Panc1 (cell line): ENCODE data around the gene PROK2. TPM values are rescaled to one million over a fixed set of nuclear protein-coding genes. Genes with fewer than 3 reads are reported as not detected.

Source experiments
- ATAC-seq: fragments of 200-7000 bp; cut with Tn5 transposase; 2 replicates; pipeline ENCODE4 v1.9.1; 2020; ENCODE audit warnings: mild to moderate bottlenecking, moderate library complexity
- BruUV-seq: library from RNA; stranded (reverse); fragments of 400-500 nt; replicated peaks from 2 replicates; lab custom pipeline; 2021; lab: Mats Ljungman, UMichigan
- CTCF ChIA-PET: fragments of 300-600 bp; sonication (Branson Sonifier 250); formaldehyde crosslinking; loops from one replicate; lab custom pipeline; 2022; ENCODE audit warnings: antibody characterized with exemption; lab: Charles Lee
- POLR2A ChIA-PET: fragments of 300-600 bp; sonication (Branson Sonifier 250); formaldehyde crosslinking; loops from one replicate; lab custom pipeline; 2022; ENCODE audit warnings: antibody characterized with exemption; lab: Charles Lee
- DNase-seq: peaks from one replicate; pipeline ENCODE4 v3.0.0-alpha.2; 2010; ENCODE audit warnings: low read depth, low spot score
- H3K27ac ChIP-seq: 2 replicates; pipeline ENCODE4 v1.5.1; 2011; ENCODE audit warnings: mild to moderate bottlenecking, low read length, inconsistent platforms
- H3K27me3 ChIP-seq: fragments of 200-500 bp; sonication (Bioruptor generic); 2 replicates; pipeline ENCODE4 v1.6.0; 2014; ENCODE audit warnings: low read length, inconsistent platforms; ENCODE audit not compliant: control insufficient read depth, insufficient read depth
- H3K36me3 ChIP-seq: fragments of 200-500 bp; sonication (Bioruptor generic); 2 replicates; pipeline ENCODE4 v1.5.1; 2014; ENCODE audit warnings: inconsistent platforms, mild to moderate bottlenecking, low read length, moderate library complexity; ENCODE audit not compliant: control insufficient read depth, insufficient read depth
- H3K4me1 ChIP-seq: 2 replicates; pipeline ENCODE4 v1.5.1; 2011; ENCODE audit warnings: inconsistent platforms, mild to moderate bottlenecking, low read length, moderate library complexity; ENCODE audit not compliant: control insufficient read depth, insufficient read depth
- H3K4me3 ChIP-seq, 2 experiments: 2 replicates each; pipeline ENCODE4 v1.5.1; 2011 to 2012; ENCODE audit warnings: low read depth in 2 of 2, low read length in 2 of 2, mild to moderate bottlenecking in 2 of 2, inconsistent platforms in 1 of 2, moderate library complexity in 1 of 2
- H3K9me3 ChIP-seq: fragments of 200-500 bp; sonication (Bioruptor generic); 2 replicates; pipeline ENCODE4 v1.5.1; 2014; ENCODE audit warnings: low read depth, mild to moderate bottlenecking, inconsistent platforms, low read length, moderate library complexity; ENCODE audit not compliant: control insufficient read depth, insufficient read depth
- POLR2AphosphoS5 ChIP-seq: IDR thresholded peaks from 2 replicates; pipeline ENCODE4 v1.6.1; 2012; ENCODE audit warnings: mild to moderate bottlenecking, low read depth, low read length, moderate library complexity
- SIN3A ChIP-seq: IDR thresholded peaks from 2 replicates; pipeline ENCODE4 v1.6.1; 2012; ENCODE audit warnings: low read depth, mild to moderate bottlenecking, low read length, moderate library complexity, borderline replicate concordance; ENCODE audit not compliant: insufficient read depth
- TCF7L2 ChIP-seq: IDR thresholded peaks from 2 replicates; pipeline ENCODE4 v1.6.1; 2011; ENCODE audit warnings: mild to moderate bottlenecking, low read depth, low read length, inconsistent platforms
- in situ Hi-C: cut with HindIII; loops from 2 replicates; pipeline ENCODE4 v1.10.0; 2016; ENCODE audit warnings: low sequenced_read_pairs, low pct_unique_long_range_greater_than_20kb
- intact Hi-C: fragments of 100-400 bp; cut with micrococcal nuclease; formaldehyde crosslinking; loops from one replicate; pipeline ENCODE4 v1.10.0; 2022; ENCODE audit not compliant: unreplicated experiment
- total RNA-seq: library from RNA; stranded (reverse); gene quantifications from one replicate; pipeline ENCODE4 v1.2.1, GENCODE V29; 2021; ENCODE audit not compliant: unreplicated experiment
- TF ChIP-seq, protein P1 (sequence below): fragments of 450-650 bp; IDR thresholded peaks from 2 replicates; pipeline ENCODE4 v1.5.1; 2017; ENCODE audit warnings: mild to moderate bottlenecking
- TF ChIP-seq, protein P2 (sequence below), 2 experiments: IDR thresholded peaks; 2 replicates each; pipeline ENCODE4 v1.6.1; 2011 to 2012; ENCODE audit warnings: low read depth in 2 of 2, control low read depth in 1 of 2, low read length in 1 of 2, mild to moderate bottlenecking in 1 of 2, moderate library complexity in 1 of 2; ENCODE audit not compliant: insufficient read depth in 1 of 2

PROK2 gene
- total RNA-seq, 1 experiment from 2014 or later = not detected

DNA sequence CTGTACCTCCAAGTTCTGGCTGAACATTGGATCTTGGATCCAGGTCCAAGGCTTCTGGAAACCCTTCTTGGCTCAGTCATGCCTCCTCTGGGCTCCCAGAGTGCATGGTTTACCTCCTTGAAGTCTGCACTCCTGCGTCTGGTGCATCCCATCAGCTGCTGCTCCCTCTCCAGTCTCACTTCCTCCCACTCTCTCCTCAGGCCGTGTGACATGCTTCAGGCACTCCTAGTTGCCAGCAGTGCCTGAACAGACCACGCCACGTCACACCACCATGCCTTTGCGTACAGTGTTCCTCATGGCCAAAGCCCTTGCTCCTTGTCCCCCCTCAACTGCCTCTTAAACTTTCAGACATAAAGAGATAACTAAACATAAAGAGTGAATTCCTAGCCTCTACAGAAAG, 25.5 kb downstream of the PROK2 start:
- ChIA-PET CTCF (no interaction called here), POLR2A (no interaction called here)
- no peaks in the 10 kb centered on the region for H3K9me3 ChIP-seq
- intact Hi-C loops (no loop called here), in situ Hi-C loops (no loop called here)
- TF ChIP-seq TCF7L2 (no peak), POLR2AphosphoS5 (no peak), SIN3A (no peak)
- TF ChIP-seq, protein P1, sequence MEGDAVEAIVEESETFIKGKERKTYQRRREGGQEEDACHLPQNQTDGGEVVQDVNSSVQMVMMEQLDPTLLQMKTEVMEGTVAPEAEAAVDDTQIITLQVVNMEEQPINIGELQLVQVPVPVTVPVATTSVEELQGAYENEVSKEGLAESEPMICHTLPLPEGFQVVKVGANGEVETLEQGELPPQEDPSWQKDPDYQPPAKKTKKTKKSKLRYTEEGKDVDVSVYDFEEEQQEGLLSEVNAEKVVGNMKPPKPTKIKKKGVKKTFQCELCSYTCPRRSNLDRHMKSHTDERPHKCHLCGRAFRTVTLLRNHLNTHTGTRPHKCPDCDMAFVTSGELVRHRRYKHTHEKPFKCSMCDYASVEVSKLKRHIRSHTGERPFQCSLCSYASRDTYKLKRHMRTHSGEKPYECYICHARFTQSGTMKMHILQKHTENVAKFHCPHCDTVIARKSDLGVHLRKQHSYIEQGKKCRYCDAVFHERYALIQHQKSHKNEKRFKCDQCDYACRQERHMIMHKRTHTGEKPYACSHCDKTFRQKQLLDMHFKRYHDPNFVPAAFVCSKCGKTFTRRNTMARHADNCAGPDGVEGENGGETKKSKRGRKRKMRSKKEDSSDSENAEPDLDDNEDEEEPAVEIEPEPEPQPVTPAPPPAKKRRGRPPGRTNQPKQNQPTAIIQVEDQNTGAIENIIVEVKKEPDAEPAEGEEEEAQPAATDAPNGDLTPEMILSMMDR = no peak
- TF ChIP-seq, protein P2, sequence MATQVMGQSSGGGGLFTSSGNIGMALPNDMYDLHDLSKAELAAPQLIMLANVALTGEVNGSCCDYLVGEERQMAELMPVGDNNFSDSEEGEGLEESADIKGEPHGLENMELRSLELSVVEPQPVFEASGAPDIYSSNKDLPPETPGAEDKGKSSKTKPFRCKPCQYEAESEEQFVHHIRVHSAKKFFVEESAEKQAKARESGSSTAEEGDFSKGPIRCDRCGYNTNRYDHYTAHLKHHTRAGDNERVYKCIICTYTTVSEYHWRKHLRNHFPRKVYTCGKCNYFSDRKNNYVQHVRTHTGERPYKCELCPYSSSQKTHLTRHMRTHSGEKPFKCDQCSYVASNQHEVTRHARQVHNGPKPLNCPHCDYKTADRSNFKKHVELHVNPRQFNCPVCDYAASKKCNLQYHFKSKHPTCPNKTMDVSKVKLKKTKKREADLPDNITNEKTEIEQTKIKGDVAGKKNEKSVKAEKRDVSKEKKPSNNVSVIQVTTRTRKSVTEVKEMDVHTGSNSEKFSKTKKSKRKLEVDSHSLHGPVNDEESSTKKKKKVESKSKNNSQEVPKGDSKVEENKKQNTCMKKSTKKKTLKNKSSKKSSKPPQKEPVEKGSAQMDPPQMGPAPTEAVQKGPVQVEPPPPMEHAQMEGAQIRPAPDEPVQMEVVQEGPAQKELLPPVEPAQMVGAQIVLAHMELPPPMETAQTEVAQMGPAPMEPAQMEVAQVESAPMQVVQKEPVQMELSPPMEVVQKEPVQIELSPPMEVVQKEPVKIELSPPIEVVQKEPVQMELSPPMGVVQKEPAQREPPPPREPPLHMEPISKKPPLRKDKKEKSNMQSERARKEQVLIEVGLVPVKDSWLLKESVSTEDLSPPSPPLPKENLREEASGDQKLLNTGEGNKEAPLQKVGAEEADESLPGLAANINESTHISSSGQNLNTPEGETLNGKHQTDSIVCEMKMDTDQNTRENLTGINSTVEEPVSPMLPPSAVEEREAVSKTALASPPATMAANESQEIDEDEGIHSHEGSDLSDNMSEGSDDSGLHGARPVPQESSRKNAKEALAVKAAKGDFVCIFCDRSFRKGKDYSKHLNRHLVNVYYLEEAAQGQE (IDR thresholded peaks at IDR 0.05; ENCODE audit: insufficient read depth in 1 of 2, low read depth in 2 of 2, low read length in 1 of 2) = no peak
- no peaks in the 10 kb centered on the region for H3K36me3 ChIP-seq
- peaks cover 2% of the 10 kb centered on the region; the same call in 1 of the 2 replicates for H3K27me3 ChIP-seq
- H3K4me1 ChIP-seq = no peaks in the 10 kb centered on the region
- no peak overlapping the region for H3K4me3 ChIP-seq
- no peak for DNase-seq
- H3K27ac ChIP-seq = no peak overlapping the region
- ATAC-seq = no peak
- BruUV-seq = no TSS peak

DNA sequence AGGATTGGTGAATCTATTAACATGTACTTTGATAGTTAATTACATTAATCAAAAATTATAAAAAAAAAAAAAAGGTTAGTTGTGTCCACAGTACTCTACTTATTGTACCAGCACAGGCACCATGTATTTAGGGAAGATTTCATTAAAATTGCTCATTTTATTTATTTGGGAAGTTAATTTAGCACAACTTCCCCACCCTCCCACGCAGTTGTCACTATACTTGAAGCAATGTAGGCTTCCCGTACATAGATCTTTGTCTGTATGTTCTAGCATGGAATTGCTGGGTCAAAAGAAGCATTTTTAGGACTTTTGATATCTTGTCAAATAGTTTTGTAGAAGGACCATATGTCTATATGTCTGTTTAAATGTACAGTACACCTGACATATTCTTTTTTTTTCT, 26.9 kb downstream of the PROK2 start:
- in situ Hi-C loops = no loop called here
- H3K27ac ChIP-seq = no peak overlapping the region
- ChIA-PET CTCF (no interaction called here), POLR2A (no interaction called here)
- no peaks in the 10 kb centered on the region for H3K27me3 ChIP-seq
- intact Hi-C loops = no loop called here
- H3K4me1 ChIP-seq = no peaks in the 10 kb centered on the region
- no peak for TF ChIP-seq TCF7L2
- TF ChIP-seq, protein P2 (IDR thresholded peaks at IDR 0.05; ENCODE audit: insufficient read depth in 1 of 2, low read depth in 2 of 2, low read length in 1 of 2) = no peak
- TF ChIP-seq, protein P1 = no peak
- no peak for TF ChIP-seq SIN3A
- no peak for TF ChIP-seq POLR2AphosphoS5
- H3K4me3 ChIP-seq = no peak overlapping the region
- no TSS peak for BruUV-seq
- no peak for ATAC-seq
- H3K9me3 ChIP-seq = no peaks in the 10 kb centered on the region
- no peak for DNase-seq
- H3K36me3 ChIP-seq = no peaks in the 10 kb centered on the region
